CD1c-positive myeloid dendritic cell (primary cell): ENCODE measurements around the gene VILL.
"Not testable (repeated sequence)": the region's sequence is repeated elsewhere in the genome, so short reads cannot be mapped to it uniquely, and the experiment has no call there.

Experiments
- DNase-seq: peaks from one replicate; pipeline ENCODE4 v3.0.0-alpha.2; 2016; ENCODE audit errors: extremely low spot score

The VILL gene

DNA sequence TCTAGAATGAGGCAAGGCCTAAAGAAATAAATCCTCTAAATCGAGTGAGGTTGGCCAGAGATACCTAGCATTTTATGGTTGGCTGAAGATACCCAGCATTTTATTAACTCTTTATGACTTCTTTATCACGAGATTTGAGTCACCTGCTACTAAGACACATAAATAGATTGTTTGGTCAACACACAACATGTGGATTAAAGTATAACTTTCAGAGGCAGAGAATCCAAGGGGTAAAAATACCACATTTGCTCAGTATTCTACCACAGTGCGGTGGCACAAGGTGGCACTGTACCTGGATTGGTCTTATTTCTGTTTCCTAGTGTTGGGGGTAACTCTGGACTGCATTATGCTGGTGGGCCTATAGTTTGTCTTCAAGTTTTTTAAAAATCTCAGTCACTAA is 27.0 kb upstream of the VILL start:
- DNase-seq = no peak

DNA sequence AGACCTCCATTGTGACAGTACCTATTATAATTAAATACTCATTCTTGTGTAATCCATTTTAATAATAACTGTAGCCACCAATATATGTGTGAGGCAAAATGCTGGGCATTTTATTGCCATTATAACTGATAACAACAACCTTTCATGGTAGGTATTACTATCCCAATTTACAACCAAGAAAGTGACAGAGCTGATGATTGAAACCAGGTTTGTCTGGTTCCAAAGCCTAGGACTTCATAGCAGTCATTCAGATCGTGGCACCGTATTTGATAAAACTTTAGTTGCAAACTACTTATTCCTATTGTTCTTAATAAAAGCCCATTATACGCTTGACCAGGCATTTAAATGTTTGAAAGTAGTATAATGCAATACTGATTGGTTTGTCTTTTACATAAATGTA is 26.4 kb upstream of the VILL start:
- no peak for DNase-seq

DNA sequence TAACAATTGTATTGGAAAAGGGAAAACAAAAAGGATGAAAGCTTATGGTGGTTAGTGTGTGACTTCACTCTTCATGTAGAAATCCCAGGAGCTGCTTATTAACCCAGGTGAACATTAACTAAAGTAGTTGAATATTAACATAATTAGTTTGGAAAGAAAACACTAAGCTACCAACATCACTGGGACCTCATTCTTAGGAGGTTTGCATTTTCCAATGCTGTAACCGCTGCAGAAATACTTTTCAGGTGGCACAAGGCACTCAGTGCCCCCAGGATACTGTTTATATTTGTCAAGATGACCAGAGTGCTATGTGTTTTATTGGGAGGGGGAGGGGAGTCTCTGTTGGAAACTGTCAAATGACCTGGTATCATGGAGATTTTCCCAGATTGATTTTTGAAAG is 25.9 kb upstream of the VILL start:
- DNase-seq = no peak

DNA sequence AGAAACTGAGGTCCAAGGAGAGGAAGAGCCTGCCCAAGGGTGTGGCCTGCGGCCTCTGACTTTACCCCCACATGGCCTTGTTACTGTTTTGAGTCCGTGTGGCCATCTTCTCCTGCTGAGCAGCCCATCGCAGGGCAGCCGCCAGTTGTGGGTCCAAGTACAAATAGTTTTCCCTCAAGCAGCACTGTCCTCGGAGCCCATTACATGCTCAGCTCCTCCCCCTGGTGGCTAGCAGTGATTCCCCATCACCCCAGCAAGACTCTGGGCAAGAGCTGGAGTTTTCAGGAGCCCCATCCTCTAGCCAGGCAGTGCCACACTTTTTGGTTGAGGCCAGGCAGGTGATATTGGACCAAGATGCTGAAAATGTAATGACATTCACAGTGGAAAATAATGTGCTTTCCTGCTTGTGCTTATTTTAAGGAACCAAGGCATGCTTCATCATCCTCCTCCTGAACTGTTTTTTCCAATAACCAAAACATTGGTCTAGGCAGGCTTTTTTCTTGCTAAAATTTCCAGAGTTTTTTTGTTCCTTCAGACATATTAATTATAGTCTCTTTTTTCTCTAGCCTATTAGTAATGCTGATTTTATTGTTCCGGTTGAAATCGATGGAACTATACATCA is 23.2 kb upstream of the VILL start:
- peak; percentile 71 for DNase-seq

DNA sequence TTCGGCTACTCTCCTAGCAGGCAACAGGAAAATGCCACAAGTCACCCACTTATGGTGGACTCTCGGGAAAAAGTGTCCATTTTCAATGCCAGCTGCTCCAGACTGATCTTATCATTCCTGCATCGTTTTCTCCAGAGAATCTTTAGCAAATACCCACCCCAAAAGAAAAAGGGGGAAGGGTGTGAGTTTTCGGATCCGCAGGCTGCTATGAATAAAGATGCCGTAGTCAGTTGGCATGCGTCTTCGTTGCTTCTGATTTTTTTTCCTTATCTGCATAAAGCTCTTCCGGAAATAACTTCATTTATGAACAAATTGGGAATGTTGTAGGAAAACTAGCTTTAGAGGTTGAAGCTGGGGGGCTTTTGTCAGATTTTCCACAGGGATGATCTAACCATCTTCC is 22.4 kb upstream of the VILL start:
- DNase-seq = no peak

DNA sequence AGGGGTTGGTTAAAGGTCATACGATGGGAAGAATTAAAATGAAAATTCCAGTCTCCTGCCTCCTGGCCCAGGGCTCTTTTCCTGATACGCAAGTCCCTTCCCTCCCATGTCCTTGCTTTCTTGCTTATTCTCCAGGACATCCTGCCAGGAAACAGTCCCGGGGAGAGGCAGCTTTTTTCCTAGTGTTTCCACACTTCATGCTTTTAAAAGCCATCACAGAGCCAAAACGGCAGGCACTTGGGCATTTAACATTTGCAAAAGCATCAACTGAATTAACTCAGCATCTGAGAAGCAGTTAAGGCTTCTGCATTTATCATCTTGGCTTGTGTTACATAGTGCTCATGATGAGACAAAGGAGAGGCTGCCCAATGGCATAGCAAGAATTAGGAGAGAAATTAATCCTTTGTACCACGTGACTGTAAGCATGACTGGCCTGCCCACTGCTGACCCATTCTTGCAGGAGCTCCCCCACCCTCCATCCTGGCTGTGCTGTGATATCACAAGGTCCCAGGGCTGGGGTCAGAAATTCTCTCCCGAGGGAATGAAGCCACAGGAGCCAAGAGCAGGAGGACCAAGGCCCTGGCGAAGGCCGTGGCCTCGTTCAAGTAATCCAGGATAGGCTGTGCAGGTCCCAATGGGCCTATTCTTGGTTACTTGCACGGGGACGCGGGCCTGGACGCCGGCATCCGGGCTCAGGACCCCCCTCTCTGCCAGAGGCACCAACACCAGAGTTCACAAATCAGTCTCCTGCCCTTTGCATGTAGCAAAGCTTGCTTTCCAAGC is 21.6 kb upstream of the VILL start:
- no peak for DNase-seq

DNA sequence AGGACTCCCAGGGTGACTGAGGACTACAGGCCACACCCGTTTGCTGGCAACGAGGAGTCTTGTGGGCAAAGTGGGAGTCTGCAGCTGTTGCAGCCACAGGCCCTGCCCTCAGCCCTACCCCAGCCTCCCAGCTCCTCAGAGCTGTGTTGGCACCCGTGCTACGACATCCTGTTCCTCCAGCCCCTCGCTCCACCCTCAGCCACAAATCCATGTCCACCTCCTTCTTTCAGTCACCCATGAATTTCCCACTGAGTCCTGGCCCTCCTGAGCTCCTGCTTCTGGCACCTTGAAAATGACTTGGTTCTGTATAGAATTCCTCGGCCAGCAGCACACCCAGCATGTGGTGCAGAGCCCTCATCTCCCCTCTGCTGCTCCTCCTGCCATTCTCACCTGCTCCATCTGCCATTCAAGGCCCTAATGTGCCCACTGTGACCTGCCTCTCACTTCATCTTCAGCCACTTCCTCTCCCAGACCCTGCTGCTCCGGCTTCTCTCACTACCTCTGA is 20.9 kb upstream of the VILL start:
- no peak for DNase-seq

DNA sequence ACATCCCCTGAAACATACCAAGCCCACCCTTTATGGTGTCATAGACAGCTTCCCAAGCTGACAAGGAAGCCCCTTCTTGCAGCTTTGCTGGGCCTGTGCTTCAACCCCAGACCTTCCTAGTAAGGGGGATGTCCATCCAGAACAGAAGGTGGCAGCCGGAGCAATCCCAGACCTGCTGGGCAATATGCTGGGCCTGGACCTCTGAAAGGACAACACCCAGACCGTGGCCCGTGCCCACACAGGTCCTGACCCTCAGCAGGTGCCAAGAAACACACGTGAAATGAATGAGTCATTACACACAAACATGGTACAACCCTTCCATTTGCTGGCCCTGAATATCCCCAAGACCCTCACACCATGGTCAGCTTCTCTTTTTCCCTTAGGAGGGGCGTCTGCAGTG is 19.8 kb upstream of the VILL start:
- no peak for DNase-seq

DNA sequence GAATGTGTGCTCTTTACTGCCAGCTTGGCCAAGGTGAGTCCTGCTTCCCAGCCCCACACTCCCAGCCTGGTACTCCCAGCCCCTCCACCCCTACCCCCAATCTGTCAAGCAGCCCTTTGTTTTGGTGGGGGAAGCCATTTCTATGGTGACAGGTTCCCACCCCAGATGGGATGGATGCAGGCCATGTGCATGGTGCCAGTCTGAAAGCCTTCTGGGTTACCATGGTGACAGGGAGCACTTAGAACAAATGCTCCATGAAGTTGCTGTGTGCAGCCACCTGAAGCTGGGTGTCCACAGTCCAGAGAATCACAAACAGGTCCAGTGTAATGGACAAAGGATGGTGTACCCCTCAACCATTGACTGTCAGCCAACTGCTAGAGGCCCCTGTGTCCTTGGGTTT is 19.1 kb upstream of the VILL start:
- no peak for DNase-seq

DNA sequence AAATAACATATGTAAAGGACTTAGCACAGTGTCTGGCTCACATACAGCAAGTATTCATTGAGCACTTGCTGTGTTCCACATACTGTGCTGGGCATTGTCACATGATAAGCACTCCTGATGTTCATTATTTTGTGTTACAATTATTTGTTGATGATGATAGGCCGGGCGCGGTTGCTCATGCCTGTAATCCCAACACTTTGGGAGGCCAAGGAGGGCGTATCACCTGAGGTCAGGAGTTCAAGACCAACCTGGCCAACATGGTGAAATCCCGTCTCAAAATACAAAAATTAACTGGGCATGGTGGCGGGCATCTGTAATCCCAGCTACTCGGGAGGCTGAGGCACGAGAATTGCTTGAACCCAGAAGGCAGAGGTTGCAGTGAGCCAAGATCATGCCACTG is 18.5 kb upstream of the VILL start:
- not testable (repeated sequence) for DNase-seq

DNA sequence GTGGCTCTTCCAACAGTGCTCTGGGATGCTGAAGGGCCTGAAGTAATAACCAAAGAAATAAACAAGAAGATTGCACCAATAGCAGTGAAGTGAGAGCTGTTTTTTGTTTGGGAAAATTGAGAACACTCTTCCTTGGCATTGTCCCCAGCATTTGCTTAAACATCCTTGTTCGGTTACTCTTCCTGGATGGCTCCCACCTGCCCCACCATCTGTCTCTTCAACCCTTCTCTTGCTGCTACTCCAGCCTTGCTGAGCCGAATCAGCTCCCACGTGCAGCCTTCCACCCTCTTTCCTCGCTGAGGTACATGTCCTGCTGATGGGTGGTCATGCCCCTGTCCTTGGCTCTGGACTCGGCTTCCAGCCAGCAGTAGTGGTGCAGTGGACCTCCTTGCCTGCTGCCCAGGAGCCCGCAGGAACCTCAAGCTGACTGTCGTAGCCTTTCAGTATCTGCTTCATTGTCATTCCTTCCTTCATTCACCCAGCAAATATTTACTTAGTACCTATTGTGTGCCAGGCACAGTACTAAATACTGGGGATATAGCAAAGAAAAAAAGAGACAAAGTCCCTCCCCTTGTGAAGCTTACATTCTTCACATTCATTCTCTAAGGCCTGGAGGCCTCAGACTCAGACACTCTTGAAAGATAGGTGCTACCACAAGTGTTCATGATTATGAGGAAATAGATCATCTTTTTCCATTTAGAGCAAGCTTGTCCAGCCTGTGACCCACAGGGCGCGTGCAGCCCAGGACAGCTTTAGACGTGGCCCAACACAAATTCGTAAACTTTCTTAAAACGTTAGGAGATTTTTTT is 17.1 kb upstream of the VILL start:
- DNase-seq = no peak

DNA sequence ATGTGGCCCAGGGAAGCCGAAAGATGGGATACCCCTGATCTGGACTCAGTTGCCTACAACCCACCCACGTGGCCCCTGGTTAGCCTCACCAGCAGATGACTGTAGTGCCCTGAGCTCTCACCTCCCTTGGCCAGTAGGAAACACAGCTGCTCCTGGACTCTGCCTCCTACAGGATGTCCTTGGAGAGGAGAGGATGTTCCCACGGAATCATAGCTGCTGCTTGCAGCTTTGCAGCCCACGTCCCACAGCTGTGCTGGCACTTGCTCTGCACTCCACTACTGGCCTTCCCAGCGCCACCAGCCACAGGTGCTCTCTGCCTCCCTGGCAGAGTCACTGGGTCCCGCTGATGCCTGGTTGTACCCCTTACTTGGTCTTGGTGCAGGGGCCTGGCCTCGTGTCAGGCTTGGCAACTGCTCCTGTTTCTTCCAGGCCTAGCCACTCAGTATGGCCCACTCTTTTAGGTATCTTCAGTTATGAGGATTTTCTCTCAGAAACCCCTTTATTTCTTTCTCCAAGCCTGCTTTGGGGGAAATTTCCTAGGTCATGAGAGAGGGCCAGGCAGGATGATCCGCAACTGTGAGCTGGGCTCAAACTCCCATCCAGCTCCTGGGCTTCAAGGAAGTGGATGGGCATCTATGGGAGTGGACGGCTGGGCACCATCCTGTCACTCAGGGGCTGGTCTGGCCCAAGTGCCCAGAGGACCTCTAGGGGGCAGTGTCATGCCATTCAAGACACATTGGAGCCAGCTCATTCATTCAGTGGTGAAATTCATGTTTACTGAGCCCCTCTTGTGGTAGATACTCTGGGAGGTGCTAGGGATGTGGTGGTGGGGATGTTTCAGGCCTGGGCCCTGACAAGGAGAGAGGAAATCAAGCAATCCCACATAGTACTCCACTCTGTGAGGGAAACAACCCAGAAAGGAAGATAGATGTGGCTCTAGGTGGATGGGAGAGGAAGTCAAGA is 16.2 kb upstream of the VILL start:
- DNase-seq = peak; percentile 77

DNA sequence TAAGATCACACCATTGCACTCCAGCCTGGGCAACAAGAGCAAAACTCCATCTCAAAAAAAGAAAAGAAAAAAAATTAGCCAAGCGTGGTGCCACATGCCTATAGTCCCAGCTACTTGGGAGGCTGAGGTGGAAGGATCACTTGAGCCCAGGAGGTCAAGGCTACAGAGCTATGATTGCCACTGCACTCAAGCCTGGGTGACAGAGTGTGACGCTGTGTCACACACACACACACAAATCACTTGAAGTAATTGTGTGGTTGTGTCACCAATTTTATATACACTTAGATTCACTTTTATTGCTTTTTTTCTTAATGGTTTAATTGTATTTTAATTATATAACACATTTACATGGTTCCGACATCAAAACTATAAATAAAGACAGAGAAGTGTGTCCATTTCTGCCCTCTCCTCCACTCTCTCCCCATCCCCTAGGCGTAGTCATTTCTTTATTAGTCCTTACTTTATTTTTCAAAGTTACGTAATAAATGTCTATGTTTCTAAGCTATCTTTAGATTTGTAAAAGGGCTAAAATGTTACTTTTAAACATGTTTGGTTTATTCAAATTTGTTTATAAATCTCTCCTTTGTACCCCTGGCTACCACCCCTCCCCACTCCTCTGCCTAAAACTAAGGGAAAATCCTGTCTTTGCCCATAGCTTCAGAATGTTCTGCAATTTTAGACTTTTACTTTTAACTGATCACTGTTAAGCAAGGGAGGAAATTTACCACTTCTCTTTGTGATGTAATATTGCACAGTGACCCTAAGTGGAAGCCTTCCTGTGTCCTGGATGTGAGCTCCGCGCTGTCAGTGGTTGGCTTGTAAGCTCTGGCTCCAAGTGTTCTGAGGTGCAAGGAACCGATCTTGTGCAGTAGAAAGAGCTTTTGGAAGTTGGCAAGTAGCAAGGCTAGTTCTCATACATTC is 10.8 kb upstream of the VILL start:
- DNase-seq = peak; percentile 85

DNA sequence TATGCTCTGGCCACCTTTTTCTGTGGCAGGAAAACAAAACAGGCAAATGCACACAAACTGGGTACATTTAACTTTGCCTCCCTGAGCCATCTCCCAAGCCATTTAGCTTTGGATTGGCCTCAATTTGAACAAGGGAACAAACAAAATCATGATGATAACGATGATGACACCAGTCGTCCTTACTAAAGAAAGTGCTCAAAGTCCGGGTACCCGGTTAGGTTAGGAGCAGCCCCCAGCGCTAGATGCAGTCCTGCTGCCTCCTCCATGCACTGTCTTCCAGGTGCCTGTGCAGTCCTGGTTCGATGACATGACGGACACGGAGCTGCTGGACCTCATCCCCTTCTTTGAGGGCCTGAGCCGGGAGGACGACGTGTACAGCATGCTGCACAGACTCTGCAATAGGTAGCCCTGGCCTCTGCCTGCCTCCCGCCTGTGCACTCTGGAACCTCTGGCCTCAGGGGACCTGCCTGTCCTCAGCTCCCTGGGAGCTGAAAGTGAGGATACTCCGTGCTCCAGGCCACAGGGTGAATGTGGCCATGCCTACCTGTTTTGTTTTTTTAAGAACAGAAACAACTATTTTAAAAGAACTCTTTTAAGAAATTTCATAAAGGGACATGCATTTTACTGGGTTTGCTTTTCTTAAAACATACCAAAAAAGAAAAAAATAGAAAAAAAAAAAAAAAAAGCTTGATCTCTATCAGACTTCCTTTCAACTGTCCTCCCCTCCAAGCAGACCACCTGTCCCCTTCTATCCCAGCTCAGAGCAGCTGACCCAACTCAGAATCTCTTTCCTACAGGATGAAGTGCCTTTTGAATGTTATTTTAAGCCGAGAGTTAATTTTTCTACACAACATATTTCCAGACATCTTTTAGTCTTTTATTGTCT is 9.9 kb upstream of the VILL start:
- no peak for DNase-seq

DNA sequence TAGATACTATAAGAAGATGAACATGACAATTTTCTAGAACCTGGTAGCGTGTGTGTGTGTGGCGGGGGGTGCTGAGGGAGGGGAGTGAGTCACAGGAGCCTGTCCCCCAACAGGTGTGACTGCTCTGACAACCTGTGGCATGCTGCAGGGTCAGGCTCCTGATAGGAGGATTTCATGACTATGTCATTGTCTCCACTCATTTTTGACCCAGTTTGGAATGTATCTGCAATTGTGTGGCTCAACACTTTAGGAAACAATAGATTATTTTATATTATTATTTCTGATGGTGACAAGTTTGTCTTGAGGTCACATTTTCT is 9.3 kb upstream of the VILL start:
- DNase-seq = no peak

DNA sequence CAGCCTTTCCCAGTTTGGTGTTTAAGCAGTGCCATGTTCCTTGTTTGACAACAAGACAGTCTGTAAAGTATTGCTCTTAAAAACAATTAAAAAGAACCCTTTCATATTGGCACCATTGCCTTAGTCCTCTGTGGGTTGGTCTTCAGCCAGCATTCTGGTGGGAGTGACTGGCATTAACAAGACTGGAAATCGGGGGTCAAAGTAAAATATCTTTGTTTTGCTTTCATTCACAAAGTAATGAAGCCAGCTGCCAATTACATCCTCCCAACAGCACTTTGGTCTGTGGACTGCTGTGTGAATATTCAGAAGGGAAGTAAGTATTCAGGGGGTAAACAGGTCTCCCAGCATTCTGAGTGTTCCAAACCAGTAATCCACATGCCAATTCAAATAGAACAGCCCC is 8.3 kb upstream of the VILL start:
- no peak for DNase-seq

DNA sequence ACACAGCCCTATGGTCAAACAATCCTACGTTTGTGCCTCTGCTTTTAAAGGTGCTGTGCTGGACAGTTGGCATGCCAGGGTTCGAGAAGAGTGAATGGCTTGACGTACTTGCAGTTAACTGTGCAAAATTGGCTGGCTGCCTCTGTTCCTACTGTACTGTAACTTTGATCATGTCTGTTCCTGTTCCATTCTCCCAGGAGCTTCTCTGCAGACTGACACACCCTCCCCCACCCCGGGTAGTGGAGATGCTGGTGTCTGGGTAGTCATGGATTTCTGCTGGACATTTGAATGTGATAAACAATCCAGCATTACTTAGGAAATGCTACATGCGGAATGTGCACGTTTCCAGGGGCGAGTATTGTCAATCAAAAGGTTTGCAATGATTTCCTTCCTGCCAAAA is 6.5 kb upstream of the VILL start:
- no peak for DNase-seq

DNA sequence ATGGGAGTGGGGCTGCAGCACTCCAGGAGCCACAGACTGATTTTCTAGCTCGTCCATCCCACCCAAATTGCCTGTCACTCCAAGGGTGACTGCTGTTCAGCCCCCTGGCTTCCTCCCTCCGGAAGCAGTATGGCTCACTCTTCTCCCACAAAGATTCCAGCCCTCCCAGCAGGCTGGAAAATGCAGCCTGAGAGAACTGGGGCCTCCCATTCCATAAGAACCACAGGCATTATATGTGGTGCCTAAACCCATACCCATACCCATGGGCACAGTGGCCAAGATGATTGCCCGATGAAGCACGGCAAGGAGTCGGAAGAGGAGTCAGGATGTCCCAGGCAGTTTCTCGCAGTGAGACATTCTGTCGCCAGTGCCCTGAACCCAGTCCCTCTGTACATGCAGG is 6.0 kb upstream of the VILL start:
- DNase-seq = no peak

DNA sequence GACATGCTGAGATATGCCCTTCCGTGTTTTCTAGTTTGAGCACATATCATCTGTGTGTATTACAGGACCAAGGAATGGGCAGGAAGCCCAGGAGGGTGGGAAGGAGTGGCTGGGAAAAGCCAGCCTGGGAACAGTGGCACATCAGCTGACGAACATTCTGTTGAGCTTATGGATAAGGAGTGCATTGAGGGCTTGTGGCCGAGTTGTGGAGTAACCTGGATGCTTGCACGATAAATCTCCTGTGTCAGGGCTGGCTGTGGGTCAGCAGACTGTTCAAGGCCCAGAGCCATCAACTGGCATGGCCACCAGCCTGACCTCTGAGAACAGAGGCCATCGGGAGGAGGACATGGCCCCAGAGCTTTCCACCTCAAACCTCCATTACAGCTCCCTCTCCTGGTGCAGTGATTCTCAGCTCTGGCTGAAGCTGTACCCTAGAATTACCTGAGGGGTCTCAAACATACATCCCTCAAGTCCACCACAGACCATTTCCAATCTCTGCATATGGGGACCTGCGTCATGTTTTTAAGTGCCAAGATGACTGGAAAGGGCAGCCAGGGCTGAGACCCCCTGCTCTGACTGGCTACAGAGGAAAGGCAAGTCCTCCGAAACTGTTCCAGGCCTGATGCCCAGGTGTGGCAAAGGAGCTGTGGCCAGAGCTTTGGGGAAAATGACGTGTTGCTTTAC is 4.8 kb upstream of the VILL start:
- DNase-seq = no peak
